Keratinocyte (primary cell): ENCODE data around the gene NEGR1.

Experiments
- EZH2 ChIP-seq: IDR thresholded peaks from one replicate; pipeline ENCODE4 v1.6.1; 2012; ENCODE audit warnings: inconsistent platforms, mild to moderate bottlenecking, low read length, moderate library complexity
- TF ChIP-seq, protein P1 (sequence below), 3 experiments: IDR thresholded peaks in 1 of 3; conservative IDR thresholded peaks in 1 of 3; optimal IDR thresholded peaks in 1 of 3; 2 replicates in 2 of 3; 3 replicates in 1 of 3; pipeline versions ENCODE3 to v1.5.1; 2011; ENCODE audit warnings: low read length in 3 of 3, mild to moderate bottlenecking in 3 of 3, moderate library complexity in 2 of 3, control low read depth in 1 of 3, inconsistent platforms in 1 of 3; ENCODE audit not compliant: insufficient read depth in 2 of 3; ENCODE audit errors: extremely low read depth in 1 of 3

- TF ChIP-seq, protein P1, sequence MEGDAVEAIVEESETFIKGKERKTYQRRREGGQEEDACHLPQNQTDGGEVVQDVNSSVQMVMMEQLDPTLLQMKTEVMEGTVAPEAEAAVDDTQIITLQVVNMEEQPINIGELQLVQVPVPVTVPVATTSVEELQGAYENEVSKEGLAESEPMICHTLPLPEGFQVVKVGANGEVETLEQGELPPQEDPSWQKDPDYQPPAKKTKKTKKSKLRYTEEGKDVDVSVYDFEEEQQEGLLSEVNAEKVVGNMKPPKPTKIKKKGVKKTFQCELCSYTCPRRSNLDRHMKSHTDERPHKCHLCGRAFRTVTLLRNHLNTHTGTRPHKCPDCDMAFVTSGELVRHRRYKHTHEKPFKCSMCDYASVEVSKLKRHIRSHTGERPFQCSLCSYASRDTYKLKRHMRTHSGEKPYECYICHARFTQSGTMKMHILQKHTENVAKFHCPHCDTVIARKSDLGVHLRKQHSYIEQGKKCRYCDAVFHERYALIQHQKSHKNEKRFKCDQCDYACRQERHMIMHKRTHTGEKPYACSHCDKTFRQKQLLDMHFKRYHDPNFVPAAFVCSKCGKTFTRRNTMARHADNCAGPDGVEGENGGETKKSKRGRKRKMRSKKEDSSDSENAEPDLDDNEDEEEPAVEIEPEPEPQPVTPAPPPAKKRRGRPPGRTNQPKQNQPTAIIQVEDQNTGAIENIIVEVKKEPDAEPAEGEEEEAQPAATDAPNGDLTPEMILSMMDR (optimal IDR thresholded peaks at IDR 0.05 in 1 of 3, IDR thresholded peaks at IDR 0.05 in 1 of 3, conservative IDR thresholded peaks at IDR 0.05 in 1 of 3; ENCODE audit: extremely low read depth in 1 of 3, insufficient read depth in 2 of 3, low read length in 3 of 3) = no peak
- no peak for TF ChIP-seq EZH2
Measured at GRCh38 chr1:72184099-72184701, 98.1 kb downstream of the NEGR1 start.
